ENCODE measurements around the gene XPO6.

GRCh38 chr16:28212532-28212873 lies 738 bp upstream of the XPO6 start:
- TF ChIP-seq ZNF354B (CRISPR knock-in tag; IDR thresholded peaks at IDR 0.05) (no peak), POLR2AphosphoS5 (IDR thresholded peaks at IDR 0.05; ENCODE audit: low read depth, low read length) (no peak)
